ENCODE measurements around the gene SDHA.
"Not testable (repeated sequence)": the region's sequence is repeated elsewhere in the genome, so short reads cannot be mapped to it uniquely, and the experiment has no call there.

SDHA gene

DNA sequence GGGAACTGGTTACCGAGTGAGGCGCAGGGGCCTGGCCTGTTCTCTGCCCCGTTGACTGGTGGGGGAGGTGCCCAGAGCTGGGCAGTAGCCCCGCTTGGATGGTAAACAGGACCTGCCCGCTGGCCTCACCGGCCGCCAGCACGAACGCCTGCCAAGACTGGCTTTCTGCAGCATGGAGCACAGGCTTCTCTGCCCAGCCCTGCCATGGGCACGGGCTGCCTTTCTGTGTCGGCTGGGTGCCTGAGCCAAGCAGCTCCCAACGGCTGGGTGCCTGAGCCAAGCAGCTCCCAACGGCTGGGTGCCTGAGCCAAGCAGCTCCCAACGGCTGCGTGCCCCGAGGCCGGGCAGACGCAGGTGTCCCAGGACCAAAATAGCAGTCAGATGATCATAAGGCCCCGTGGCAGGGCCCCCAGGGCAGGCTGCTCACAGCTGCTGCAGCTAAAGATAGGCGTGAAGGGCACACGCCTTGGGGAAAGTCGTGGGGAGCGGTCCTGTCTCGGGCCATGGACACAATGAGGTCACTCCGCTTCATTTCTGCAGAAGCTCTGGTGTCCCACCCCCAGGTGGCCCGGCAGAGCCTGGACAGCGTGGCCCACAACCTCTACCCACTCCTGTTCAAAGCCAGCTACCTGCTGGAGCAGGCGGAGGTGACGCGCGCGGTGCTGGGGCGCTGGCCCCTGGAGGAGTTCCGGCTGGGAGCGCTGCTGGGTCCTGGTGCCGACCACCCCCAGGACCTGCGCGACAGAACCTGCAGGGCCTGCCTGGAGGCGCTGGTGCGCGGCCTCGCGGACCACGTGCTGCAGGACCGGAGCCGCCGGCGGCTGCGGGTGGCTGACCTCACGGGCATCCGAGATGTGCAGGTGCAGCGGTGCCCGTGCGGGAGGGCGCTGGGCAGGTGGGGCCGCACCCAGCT, 26.8 kb upstream of the SDHA start, which contains the start of gene LRRC14B:
LRRC14B (plus strand) TSS at position 460 of the 913 bp plus-strand sequence; CDS start at position 504, 44 bp downstream.
- H3K27me3 Mint-ChIP-seq = peaks cover 8% of the 10 kb centered on the region
- H3K4me3 Mint-ChIP-seq = no peak within 1 kb of the TSS
- H3K9me3 Mint-ChIP-seq = no peaks in the 10 kb centered on the region

DNA sequence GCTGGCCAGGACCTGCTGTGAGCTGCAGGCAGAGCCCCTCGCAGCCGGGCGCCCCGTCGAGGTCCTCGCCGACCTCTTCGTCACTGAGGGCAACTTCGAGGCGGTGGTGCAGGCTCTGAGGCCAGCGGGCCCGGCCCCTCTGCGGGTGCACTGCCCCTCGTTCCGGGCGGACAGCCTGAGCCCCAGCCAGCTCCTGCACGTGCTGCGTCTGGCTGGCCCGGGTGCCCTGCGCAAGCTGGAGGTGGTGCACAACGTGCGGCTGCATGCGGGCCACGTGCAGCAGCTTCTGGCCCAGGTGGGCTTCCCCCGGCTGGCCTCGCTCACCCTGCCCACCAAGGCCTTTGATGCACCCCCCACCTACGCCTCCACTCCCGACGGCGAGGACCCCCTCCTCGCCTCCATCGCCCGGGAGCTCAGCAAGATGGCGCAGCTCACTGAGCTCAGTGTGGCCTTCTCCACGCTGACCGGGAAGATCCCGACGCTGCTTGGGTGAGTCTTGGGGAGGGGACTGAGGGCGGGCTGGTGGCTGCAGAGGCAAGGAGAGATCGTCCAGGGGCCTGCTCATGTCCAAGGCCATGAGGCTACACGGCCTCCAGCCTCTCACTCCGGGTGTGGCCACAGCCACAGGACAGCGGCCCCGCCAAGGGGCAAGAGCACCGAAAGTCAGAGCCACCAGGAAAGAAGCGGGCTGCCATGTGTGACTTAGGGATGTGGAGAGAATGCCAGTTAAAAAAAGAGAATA, 26.0 kb upstream of the SDHA start:
- H3K27ac Mint-ChIP-seq = no peak overlapping the region
- no peaks in the 10 kb centered on the region for H3K36me3 Mint-ChIP-seq (ENCODE audit: low read depth)
- no peak overlapping the region for H3K4me3 Mint-ChIP-seq
- H3K27me3 Mint-ChIP-seq = peaks cover 8% of the 10 kb centered on the region
- no peaks in the 10 kb centered on the region for H3K9me3 Mint-ChIP-seq
- H3K4me1 Mint-ChIP-seq (ENCODE audit: low read depth) = peaks cover 15% of the 10 kb centered on the region

More for the DNA sequence above, 26.8 kb upstream of the SDHA start, which contains the start of gene LRRC14B:
- peaks cover 15% of the 10 kb centered on the region for H3K4me1 Mint-ChIP-seq (ENCODE audit: low read depth)
- no peaks in the 10 kb centered on the region for H3K36me3 Mint-ChIP-seq (ENCODE audit: low read depth)
- H3K27ac Mint-ChIP-seq = no peak within 1 kb of the TSS

DNA sequence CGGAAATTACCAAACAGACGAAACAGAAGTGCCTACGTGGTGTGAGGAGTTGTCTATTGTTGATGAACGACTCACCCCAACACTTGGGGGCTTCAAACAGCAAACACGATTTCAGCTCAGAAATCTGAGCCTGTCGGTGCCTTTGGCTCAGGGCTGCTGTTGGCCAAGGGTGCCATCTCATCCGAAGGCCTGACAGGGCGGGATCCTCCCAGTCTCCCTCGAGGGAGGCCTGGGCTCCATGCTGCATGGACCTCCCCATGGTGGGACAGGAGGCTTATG, 25.5 kb upstream of the SDHA start:
- Mint-ChIP-seq H3K9me3 (no peaks in the 10 kb centered on the region), H3K4me3 (no peak overlapping the region), H3K27me3 (peaks cover 8% of the 10 kb centered on the region), H3K27ac (no peak overlapping the region), H3K4me1 (ENCODE audit: low read depth) (peaks cover 15% of the 10 kb centered on the region), H3K36me3 (ENCODE audit: low read depth) (no peaks in the 10 kb centered on the region)

DNA sequence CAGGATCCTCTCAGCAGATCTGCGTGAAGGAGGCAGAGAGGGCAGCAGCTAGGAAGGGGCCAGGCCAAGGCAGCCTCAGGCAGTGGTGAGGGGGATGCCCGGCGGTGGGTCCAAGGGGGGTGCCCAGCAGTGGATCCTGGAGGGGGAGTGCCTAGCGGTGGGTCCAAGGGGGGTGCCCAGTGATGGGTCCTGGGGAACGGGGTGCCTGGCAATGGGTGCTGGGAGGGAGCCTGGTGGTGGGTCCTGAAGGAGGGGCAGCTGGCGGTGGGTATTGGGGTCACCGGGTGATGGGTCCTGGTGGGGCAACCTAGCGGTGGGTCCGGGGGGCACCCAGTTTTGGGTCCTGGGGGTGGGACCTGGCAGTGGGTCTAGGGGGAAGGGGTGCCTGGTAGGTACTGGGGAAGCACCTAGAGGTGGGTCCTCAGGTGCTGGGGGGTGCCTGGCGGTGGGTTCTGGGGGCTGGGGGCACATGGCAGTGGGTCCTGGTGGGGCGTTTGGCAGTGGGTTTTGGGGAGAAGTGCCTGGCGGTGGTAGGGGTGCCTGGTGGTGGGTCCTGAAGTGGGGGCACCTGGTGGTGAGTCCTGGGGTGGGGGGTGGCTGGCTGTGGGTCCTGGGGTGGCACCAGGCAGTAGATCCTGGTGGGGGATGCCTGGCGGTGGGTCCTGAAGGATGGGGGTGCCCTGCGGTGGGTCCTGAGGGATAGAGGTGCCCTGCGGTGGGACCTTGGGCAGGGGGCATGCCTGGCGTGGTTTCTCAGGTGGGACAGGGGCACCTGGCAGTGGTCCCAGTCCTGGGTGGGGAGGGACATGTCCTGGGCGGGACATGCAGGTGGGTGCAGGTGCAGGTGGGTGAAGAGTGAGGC, 24.9 kb upstream of the SDHA start:
- peaks cover 14% of the 10 kb centered on the region for H3K4me1 Mint-ChIP-seq (ENCODE audit: low read depth)
- H3K9me3 Mint-ChIP-seq = no peaks in the 10 kb centered on the region
- peaks cover 8% of the 10 kb centered on the region for H3K27me3 Mint-ChIP-seq
- H3K27ac Mint-ChIP-seq = no peak overlapping the region
- no peaks in the 10 kb centered on the region for H3K36me3 Mint-ChIP-seq (ENCODE audit: low read depth)
- H3K4me3 Mint-ChIP-seq = no peak overlapping the region

DNA sequence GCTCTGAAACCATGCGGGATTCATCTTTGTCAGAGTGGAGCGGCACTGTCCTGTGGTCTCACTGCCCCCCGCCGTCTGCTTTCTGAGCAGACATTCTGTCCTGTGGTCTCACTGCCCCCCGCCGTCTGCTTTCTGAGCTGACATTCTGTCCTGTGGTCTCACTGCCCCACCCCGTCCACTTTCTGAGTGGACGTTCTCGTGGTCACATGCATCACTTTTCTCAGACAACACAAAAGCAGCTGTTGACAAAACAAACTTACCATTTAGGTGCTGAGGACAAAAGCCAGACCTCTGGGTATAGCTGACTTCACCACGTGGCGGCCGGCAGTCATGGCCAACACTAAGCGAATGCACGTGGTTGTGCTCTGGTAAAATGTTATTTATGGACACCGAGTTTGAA, 24.0 kb upstream of the SDHA start:
- no peaks in the 10 kb centered on the region for H3K36me3 Mint-ChIP-seq (ENCODE audit: low read depth)
- H3K4me3 Mint-ChIP-seq = no peak overlapping the region
- H3K9me3 Mint-ChIP-seq = no peaks in the 10 kb centered on the region
- H3K27me3 Mint-ChIP-seq = peaks cover 4% of the 10 kb centered on the region
- H3K4me1 Mint-ChIP-seq (ENCODE audit: low read depth) = peaks cover 8% of the 10 kb centered on the region
- no peak overlapping the region for H3K27ac Mint-ChIP-seq

DNA sequence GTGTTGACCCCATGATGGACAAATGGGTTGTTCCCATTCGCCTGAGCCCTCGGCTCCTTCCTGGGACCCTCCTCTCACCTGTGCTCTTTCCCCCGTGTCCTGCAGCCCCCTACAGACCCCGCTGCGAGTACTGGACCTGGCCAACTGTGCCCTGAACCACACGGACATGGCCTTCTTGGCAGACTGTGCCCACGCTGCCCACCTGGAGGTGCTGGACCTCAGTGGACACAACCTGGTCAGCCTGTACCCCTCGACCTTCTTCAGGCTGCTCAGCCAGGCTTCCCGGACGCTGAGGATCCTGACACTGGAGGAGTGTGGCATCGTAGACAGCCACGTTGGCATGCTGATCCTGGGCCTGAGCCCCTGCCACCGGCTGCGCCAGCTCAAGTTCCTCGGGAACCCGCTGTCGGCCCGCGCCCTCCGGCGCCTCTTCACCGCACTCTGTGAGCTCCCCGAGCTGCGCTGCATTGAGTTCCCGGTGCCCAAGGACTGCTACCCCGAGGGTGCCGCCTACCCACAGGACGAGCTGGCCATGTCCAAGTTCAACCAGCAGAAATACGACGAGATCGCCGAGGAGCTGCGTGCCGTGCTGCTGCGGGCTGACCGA, 23.4 kb upstream of the SDHA start:
- peaks cover 4% of the 10 kb centered on the region for H3K27me3 Mint-ChIP-seq
- no peak overlapping the region for H3K27ac Mint-ChIP-seq
- H3K9me3 Mint-ChIP-seq = no peaks in the 10 kb centered on the region
- H3K4me1 Mint-ChIP-seq (ENCODE audit: low read depth) = peaks cover 8% of the 10 kb centered on the region
- no peaks in the 10 kb centered on the region for H3K36me3 Mint-ChIP-seq (ENCODE audit: low read depth)
- H3K4me3 Mint-ChIP-seq = no peak overlapping the region

DNA sequence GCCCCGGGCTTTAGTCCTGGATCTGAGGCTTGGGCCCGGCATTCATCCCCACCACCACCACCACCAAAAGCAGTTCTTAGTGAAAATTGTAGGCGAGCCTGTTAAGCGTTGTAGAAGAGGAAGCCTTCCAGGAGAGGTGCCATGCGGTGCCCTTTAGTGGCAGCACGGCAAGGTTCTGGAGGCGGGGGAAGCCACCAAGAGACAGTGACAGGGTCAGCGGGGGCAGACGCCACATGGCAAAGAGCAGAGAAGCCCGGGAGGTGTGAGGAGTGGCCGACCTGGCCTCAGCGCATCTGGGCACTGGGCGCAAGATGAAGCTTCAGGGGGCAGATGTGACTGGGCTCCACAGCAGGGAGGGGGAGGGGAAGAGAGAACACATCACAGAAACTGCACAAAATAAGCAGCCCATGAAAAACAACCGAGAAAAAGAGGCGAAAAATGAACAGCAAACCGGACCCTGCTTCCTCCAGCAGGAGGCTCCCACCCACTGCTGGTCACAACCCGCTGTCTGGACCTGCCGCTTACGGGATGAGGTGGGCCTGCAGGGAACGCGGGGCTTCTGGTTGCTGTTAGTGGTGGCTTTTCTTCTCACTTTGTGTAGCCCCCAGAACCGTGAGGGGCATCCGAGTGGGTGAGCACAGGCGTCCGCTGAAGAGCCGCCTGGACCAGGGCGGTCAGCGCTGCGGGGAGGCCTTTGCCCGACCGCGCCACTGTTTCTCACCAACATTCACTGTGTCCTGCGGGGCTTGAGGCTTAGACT, 22.5 kb upstream of the SDHA start:
- Mint-ChIP-seq H3K9me3 (no peaks in the 10 kb centered on the region), H3K4me3 (no peak overlapping the region), H3K4me1 (ENCODE audit: low read depth) (peaks cover under 1% of the 10 kb centered on the region), H3K27ac (peak overlapping the region; percentile 28), H3K27me3 (peaks cover 4% of the 10 kb centered on the region), H3K36me3 (ENCODE audit: low read depth) (no peaks in the 10 kb centered on the region)

DNA sequence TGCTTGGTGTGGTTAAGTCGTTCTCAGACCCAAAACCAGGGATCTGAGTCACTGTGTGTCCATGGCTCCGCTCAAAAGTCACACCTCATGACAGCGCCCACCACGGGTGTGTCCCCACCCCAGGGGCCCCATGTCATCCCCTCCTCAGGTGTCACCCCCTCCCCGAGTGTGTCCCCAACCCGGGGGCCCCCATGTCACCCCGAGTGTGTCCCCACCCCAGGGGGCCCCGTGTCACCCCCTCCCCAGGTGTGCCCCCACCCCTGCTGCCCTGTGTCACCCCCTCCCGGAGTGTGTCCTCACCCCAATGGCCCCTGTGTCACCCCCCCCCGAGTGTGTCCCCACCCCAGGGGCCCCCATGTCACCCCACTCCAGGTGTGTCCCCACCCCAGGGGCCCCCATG, 21.8 kb upstream of the SDHA start:
- no peak overlapping the region for H3K4me3 Mint-ChIP-seq
- H3K9me3 Mint-ChIP-seq = no peaks in the 10 kb centered on the region
- H3K36me3 Mint-ChIP-seq (ENCODE audit: low read depth) = no peaks in the 10 kb centered on the region
- no peak overlapping the region for H3K27ac Mint-ChIP-seq
- peaks cover 4% of the 10 kb centered on the region for H3K27me3 Mint-ChIP-seq
- peaks cover 4% of the 10 kb centered on the region for H3K4me1 Mint-ChIP-seq (ENCODE audit: low read depth)

DNA sequence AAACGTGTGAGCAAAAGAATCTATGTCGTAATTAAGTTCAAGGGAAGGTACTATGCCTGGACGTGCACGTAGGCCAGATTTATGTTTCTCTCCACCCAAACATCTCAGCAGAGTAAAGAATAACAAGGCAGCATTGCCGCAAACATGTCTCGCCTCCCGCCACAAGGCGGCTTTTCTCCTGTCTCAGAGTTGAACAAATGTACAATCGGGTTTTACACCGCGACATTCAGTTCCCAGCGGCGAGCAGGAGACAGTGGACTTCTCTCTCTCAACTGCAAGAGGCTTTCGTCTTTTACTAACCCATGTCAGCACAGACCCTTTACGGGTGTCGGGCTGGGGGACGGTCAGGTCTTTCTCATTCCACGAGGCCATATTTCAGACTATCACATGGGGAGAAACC, 21.1 kb upstream of the SDHA start:
- not testable (repeated sequence) for H3K27me3 Mint-ChIP-seq; H3K4me1 Mint-ChIP-seq (ENCODE audit: low read depth); H3K9me3 Mint-ChIP-seq; H3K4me3 Mint-ChIP-seq; H3K27ac Mint-ChIP-seq; H3K36me3 Mint-ChIP-seq (ENCODE audit: low read depth)

DNA sequence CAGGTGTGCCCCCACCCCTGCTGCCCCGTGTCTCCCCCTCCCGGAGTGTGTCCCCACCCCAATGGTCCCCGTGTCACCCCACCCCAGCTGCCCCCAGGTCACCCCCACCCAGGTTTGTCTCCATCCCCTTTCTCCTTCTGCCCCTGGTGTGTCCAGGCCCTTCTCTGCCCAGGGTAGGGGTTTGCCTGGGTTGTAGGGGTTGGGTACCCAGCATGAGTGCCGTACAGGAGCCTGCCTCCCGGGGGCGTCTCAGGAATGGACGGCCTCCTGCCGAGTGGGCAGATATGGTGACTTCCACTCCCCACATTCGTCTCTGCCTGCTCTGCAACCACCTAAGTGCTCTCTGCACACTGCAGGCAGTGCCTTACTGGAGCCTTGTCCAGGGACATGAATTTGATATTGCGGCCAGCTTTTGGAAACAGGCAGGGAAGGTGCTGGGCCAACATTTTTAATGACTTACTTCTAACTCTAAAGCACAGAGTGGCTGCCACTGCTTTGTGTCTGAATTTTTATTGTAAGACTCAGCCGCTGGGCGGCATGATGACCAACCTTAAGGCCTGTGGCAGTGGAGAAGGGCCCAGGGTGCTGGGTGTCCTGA, 20.1 kb upstream of the SDHA start:
- Mint-ChIP-seq H3K27me3 (no peaks in the 10 kb centered on the region), H3K4me1 (ENCODE audit: low read depth) (peaks cover 5% of the 10 kb centered on the region), H3K9me3 (no peaks in the 10 kb centered on the region), H3K36me3 (ENCODE audit: low read depth) (no peaks in the 10 kb centered on the region), H3K27ac (no peak overlapping the region), H3K4me3 (no peak overlapping the region)

DNA sequence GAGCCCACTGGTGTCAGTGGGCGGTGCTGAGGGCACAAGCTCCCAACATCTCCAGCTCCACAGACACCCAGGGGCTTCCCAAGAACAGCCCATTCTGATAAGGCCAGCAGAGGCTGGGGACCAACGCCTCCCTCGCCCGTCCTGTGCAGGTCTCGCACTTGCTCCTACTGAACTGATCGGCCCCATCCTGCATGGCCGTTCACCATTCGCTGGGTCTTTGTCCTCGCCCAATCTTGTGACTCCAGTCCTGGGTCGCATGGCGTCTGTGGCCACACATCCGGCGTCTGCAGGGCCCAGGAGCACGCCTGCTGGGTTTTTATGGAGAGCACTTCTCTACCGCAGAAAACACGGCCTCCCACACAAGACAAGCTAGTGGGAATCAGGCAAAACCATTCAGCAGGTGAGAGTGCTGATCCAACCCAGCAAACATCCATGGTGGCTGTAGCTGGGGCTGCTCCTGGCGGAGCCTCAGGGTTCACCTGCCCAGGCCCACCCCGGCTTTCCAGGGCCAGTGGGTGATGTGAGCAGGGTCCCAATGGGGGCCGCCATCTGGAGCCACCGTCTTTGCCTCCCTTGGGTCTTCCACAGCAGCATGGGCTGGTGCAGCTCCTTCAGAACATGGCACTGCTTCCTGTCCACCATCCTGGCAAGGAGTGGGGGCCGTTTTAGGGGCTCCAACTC, 19.5 kb upstream of the SDHA start:
- no peaks in the 10 kb centered on the region for H3K27me3 Mint-ChIP-seq

DNA sequence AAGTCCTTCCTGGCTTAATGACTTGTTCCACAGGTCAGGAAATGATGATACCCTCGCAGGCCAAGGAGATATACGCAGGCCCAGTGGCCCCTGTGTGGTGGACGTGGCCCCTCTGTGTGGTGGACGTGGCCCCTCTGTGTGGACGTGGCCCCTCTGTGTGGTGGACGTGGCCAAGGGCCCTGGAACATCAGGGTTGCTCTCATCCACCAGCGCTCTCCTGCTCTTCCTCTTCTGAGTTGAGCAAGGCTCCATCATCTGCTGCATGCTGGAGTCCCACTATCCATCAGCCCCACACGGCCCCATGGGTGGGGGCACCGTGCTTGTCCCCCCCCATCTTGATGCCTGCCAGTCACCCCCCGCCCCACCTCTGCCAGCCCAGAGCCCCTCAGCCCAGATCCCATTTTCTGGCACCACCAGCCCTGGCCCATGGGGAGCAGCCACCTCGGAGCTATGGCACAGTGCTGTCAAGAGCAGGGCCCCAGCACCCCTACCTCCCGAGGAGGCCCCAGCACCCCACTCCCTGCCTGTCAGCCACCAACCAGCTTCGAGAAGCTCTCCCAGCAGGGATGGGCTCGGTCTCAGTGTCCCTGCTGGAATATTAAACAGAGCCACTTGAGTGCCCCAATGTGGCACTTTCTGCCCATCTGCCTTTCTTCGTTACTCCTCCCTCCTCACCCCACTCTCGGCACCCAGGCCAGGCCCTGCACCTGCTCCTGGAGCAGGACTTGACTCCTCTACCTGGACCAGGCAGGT, 18.7 kb upstream of the SDHA start:
- Mint-ChIP-seq H3K4me3 (no peak overlapping the region), H3K9me3 (no peaks in the 10 kb centered on the region), H3K4me1 (ENCODE audit: low read depth) (peaks cover 5% of the 10 kb centered on the region), H3K27me3 (no peaks in the 10 kb centered on the region), H3K36me3 (ENCODE audit: low read depth) (peaks cover 6% of the 10 kb centered on the region), H3K27ac (no peak overlapping the region)

More for the DNA sequence above, 19.5 kb upstream of the SDHA start:
- Mint-ChIP-seq H3K27ac (no peak overlapping the region), H3K4me1 (ENCODE audit: low read depth) (peaks cover 5% of the 10 kb centered on the region), H3K4me3 (no peak overlapping the region), H3K9me3 (no peaks in the 10 kb centered on the region), H3K36me3 (ENCODE audit: low read depth) (peaks cover 4% of the 10 kb centered on the region)
